Epithelial cell of esophagus (primary cell): Measurements from ENCODE around the gene CALML6.
A peak's percentile ranks its signal among the peaks of the same experiment; 100 is the strongest.
"Not testable (repeated sequence)": the region's sequence is repeated elsewhere in the genome, so short reads cannot be mapped to it uniquely, and the experiment has no call there.

ENCODE experiments used
- DNase-seq: peaks from one replicate; pipeline ENCODE4 v3.0.0; 2010; ENCODE audit warnings: low read depth
- H3K4me3 ChIP-seq: 2 replicates; pipeline ENCODE4 v1.5.1; 2011; ENCODE audit warnings: mild to moderate bottlenecking, low read length, control low read depth
- TF ChIP-seq, protein P1 (sequence below): IDR thresholded peaks from 2 replicates; pipeline ENCODE4 v1.5.1; 2011; ENCODE audit warnings: low read depth, mild to moderate bottlenecking, low read length, control low read depth, inconsistent platforms; ENCODE audit not compliant: insufficient read depth; ENCODE audit errors: missing control alignments

The CALML6 gene

DNA sequence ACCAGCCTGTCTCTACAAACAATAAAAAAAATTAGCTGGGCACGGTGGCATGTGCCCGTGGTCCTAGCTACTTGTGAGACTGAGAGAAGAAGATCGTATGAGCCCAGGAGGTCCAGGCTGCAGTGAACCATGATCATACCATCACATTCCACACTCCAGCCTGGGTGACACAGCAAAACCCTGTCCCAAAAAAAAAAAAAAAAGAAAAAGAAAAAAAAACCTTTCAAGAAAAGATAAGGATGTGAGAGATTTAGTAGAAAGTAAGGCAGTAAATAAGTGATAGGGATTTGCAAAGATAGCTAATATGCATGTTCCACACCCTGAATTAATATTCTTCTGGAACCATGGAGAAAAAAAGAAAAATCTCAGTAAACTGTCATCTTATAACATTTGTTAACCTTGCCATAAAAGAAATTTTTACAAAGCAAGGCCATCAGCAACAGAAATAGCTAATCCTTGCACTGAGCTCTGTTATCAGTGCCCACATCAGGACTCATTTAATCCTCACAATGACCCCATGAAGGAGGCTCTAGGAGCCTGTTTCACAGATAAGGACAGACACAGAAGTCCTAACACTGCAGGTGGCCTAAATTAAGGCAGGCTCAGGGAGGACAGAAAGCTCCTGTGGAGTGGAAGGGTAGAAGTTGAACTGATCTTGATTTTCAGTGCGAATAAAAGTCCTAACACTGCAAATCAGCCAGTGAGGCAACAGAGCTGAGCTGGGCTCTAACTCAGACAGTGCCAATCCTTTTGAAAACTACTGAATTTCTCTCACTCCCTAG is 31.8 kb upstream of the CALML6 start:
- no peak for DNase-seq
- TF ChIP-seq, protein P1, sequence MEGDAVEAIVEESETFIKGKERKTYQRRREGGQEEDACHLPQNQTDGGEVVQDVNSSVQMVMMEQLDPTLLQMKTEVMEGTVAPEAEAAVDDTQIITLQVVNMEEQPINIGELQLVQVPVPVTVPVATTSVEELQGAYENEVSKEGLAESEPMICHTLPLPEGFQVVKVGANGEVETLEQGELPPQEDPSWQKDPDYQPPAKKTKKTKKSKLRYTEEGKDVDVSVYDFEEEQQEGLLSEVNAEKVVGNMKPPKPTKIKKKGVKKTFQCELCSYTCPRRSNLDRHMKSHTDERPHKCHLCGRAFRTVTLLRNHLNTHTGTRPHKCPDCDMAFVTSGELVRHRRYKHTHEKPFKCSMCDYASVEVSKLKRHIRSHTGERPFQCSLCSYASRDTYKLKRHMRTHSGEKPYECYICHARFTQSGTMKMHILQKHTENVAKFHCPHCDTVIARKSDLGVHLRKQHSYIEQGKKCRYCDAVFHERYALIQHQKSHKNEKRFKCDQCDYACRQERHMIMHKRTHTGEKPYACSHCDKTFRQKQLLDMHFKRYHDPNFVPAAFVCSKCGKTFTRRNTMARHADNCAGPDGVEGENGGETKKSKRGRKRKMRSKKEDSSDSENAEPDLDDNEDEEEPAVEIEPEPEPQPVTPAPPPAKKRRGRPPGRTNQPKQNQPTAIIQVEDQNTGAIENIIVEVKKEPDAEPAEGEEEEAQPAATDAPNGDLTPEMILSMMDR: no peak
- no peak overlapping the region for H3K4me3 ChIP-seq

DNA sequence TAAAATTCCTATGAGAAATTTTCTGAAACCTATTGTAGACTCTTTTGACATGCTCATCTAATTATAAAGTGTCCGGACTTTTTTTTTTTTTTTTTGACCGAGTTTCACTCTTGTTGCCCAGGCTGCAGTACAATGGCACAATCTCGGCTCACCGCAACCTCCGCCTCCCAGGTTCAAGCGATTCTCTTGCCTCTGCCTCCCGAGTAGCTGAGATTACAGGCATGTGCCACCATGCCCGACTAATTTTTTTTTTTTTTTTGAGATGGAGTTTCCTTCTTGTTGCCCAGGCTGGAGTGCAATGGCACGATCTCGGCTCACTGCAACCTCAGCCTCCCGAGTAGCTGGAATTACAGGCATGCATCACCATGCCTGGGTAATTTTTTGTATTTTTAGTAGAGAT is 31.2 kb upstream of the CALML6 start:
- DNase-seq, H3K4me3 ChIP-seq: not testable (repeated sequence)

DNA sequence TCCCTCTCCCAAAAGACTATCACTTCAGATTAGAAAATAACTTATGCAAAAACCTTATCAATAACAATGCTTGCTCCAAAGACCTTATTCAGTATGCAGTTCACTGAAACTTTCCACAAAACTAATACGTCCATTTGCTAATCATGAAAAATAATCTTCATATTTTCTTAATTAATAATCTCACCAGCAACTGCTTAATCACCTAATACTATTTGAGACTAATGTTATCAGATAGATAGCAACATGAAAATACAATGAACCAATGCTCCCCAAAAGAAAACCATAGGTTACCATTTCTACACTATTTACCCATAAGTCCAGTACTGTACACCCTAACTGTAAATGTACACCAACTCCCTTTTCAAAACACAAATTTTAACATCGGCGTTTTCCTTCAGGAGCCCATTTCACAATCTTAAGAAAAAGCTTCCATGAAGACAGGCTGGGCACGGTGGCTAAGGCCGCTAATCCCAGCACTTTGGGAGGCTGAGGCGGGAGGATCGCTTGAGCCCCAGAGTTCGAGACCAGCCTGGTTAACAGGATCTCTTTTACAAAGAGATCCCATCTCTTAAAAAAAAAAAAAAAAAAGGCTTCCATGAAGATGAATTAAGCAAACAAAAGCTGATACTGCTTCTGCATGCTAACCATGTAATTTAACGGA is 25.8 kb upstream of the CALML6 start:
- DNase-seq: no peak
- H3K4me3 ChIP-seq: peak overlapping the region; percentile 70
- TF ChIP-seq, protein P1: no peak

DNA sequence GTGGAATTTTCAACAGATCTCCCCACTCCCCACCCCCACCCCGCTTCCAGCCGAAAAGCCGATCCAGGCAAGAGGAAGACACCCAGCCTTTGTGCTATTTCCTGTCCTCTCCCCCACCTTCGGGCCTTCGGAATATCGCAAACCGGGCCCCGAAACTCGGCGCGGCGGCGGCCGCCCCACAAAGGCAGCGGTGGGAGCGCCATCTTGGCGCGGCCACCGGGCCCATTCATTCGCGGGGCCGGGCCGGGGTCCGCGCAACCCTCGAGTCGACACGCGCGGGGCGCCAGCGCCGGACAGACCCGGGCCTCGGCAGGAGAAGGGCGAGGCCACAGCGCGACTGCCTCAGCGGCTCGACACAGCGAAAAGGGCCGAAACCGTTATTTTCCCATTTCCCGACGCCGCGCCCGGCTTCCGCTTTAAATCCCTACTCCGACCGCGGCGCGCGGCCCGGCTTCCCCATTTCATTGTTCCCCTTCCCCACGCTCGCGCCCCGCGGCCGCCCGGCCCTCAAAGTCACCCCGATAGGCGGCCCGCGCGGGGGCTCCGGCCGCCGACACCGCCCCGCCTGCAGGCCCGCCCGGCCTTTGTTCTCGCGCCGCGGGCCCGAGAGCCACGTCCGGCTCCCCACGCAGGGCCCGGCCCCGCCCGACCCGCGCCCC is 25.1 kb upstream of the CALML6 start:
- TF ChIP-seq, protein P1: no peak
- H3K4me3 ChIP-seq: peak overlapping the region; percentile 70
- peak; percentile 43 for DNase-seq

DNA sequence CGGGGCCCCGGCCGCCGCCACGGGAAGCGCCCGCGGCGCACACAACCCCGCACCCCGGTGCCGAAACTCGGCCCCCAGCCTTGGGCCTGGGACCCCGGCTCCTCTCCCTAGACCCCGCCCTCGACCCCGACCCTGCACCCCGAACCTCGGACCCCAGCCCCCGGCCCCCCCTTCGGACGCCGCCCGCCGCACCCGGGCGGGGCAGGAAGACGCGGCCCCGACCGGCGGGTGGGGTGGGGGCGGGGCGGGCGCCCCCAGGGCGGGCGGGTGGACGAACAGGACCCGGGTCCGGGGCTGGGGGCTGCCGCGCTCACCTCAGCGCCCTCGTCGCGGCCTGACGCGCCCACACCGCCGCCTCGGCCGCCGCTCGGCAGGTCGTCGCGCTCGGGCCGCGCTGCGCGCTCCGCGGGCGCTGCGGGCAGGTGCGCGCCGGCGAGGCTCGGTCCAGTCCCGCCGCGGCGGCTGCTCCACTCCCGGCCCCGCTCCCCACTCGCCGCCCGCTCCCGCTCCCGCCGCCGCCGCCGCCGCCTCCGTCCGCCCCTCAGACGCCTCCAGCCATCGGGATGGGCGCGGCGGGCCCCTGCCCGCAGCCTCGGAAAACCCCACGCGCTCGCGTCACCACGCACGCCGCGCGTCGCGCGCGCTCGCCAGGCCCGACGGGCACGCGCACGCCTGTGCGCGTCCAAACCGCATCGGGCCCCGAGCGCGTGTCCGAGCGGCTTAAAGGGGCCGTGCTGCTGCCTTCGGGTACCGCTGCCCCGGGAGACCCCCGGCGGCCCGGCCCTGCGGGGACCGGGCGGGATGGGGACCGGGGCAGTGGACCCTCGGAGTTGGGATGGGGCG is 24.3 kb upstream of the CALML6 start, which contains the start of gene GNB1:
GNB1 (minus strand) TSS at position 582 of the 843 bp plus-strand sequence. CDS start 65,634 bp downstream, outside the sequence.
- peak within 1 kb of the TSS; percentile 70 for H3K4me3 ChIP-seq
- TF ChIP-seq, protein P1: no peak
- peak; percentile 88 for DNase-seq

DNA sequence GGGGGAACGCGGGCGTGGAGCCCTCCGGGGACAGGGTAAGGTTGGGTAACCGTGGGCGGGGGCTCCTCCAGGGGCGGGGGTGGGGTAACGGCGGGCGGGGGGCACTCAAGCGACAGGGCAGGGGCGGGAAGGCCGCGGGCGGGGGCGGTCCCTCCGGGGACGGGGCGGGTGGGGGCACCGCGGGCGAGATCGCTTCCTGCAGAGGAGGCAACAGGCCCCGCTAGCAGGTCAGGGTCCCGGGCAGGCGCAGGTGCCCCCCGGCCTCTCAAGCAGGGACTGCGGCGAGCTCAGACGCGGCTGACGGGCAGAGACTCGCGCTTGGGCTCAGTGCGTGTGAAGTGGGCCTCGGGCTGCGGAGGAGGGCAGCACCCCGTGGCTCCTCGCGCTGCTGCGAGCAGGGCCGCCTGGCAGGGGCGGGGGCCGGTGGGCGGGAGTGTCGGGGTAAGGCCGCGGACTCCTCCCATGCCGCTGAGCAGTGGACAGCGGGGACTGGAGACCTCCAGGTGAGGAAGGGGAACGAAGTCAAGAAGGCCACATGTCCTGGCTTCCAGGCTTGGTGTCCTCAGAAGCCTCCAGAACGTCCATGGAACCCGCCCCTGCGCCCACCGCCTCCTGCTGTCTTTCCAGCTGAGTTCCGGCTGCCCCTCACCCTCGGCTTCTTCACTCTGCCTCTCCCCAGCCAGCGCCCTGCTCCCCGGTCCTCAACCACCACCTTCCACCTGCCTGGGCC is 23.5 kb upstream of the CALML6 start:
- TF ChIP-seq, protein P1: no peak
- H3K4me3 ChIP-seq: peak overlapping the region; percentile 70
- DNase-seq: peak; percentile 41
